Measurements from ENCODE around the gene ARHGAP15. TPM values are rescaled to one million over a fixed set of nuclear protein-coding genes. Genes with fewer than 3 reads are reported as not detected.

Gene ARHGAP15
- total and polyA plus RNA-seq, 2 donors (not counting 1 experiment from before 2014, with no cell fraction given), result 0.07 TPM; not detected in 1

DNA sequence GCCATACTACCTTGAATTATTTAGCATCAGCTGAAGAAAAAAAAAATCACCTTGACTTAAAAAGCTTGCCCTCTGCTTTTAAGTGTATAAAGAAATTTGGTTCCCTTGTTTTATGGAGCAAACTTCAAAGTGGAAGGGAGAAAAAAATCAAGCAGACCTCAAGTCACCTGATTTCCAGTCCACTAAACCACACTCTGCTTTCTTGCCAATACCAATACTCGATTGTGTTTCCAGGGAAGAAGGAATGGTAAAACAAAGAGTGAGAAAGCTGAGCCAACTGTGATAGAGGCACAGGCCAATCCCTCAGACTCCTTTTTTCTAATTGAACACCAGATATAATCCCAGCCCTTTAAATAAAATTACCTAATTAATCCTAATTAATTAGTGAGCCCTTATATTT is 587.3 kb downstream of the ARHGAP15 start:
- H3K36me3 ChIP-seq (ENCODE audit: control insufficient read depth, insufficient read depth, low read length), result no peaks in the 10 kb centered on the region
- H3K9me3 ChIP-seq (ENCODE audit: control insufficient read depth, insufficient read depth, low read depth, low read length), result no peaks in the 10 kb centered on the region
- no peak overlapping the region for H3K4me2 ChIP-seq (ENCODE audit: extremely low read depth, insufficient read depth, low read length)
- H3K4me3 ChIP-seq (replicated peaks in 1 of 4; ENCODE audit: control extremely low read depth in 1 of 4, insufficient read depth in 1 of 4, low read depth in 3 of 4, low read length in 4 of 4), result no peak overlapping the region
- no peaks in the 10 kb centered on the region for H4K20me1 ChIP-seq (ENCODE audit: control insufficient read depth, extremely low read depth, insufficient read depth, low read length)
- no peak overlapping the region for H3K27ac ChIP-seq (ENCODE audit: insufficient read depth, low read length)
- no peak overlapping the region for H3K9ac ChIP-seq (ENCODE audit: insufficient read depth, low read length)
- no peaks in the 10 kb centered on the region for H3K27me3 ChIP-seq (ENCODE audit: control insufficient read depth, insufficient read depth, low read length)
- TF ChIP-seq EZH2 (IDR thresholded peaks at IDR 0.05; ENCODE audit: low read length, missing control alignments), result no peak
- TF ChIP-seq, protein P1, sequence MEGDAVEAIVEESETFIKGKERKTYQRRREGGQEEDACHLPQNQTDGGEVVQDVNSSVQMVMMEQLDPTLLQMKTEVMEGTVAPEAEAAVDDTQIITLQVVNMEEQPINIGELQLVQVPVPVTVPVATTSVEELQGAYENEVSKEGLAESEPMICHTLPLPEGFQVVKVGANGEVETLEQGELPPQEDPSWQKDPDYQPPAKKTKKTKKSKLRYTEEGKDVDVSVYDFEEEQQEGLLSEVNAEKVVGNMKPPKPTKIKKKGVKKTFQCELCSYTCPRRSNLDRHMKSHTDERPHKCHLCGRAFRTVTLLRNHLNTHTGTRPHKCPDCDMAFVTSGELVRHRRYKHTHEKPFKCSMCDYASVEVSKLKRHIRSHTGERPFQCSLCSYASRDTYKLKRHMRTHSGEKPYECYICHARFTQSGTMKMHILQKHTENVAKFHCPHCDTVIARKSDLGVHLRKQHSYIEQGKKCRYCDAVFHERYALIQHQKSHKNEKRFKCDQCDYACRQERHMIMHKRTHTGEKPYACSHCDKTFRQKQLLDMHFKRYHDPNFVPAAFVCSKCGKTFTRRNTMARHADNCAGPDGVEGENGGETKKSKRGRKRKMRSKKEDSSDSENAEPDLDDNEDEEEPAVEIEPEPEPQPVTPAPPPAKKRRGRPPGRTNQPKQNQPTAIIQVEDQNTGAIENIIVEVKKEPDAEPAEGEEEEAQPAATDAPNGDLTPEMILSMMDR (conservative IDR thresholded peaks at IDR 0.05 in 1 of 2, IDR thresholded peaks at IDR 0.05 in 1 of 2; ENCODE audit: low read depth in 1 of 2, low read length in 2 of 2), result no peak
- H3K4me1 ChIP-seq (ENCODE audit: control insufficient read depth, extremely low read depth, insufficient read depth, low read length), result no peaks in the 10 kb centered on the region
- DNase-seq (ENCODE audit: low read depth in 2 of 2), result peak in 1 of 2 donors; percentile 76
- no peaks in the 10 kb centered on the region for H3K79me2 ChIP-seq (ENCODE audit: control insufficient read depth, insufficient read depth, low read length)
- no peak overlapping the region for H2AFZ ChIP-seq (ENCODE audit: low read length)

- no peaks in the 10 kb centered on the region for H3K4me1 ChIP-seq (ENCODE audit: control insufficient read depth, extremely low read depth, insufficient read depth, low read length)
- peak overlapping the region; percentile 17 to 39 (median 27) for H3K4me3 ChIP-seq (replicated peaks in 1 of 4; ENCODE audit: control extremely low read depth in 1 of 4, insufficient read depth in 1 of 4, low read depth in 3 of 4, low read length in 4 of 4)
- H4K20me1 ChIP-seq (ENCODE audit: control insufficient read depth, extremely low read depth, insufficient read depth, low read length), result no peaks in the 10 kb centered on the region
- H3K9ac ChIP-seq (ENCODE audit: insufficient read depth, low read length), result no peak overlapping the region
- no peaks in the 10 kb centered on the region for H3K9me3 ChIP-seq (ENCODE audit: control insufficient read depth, insufficient read depth, low read depth, low read length)
- no peak overlapping the region for H3K27ac ChIP-seq (ENCODE audit: insufficient read depth, low read length)
- peak in 1 of 2 donors; percentile 9 for DNase-seq (ENCODE audit: low read depth in 2 of 2)
- no peaks in the 10 kb centered on the region for H3K27me3 ChIP-seq (ENCODE audit: control insufficient read depth, insufficient read depth, low read length)
- H3K4me2 ChIP-seq (ENCODE audit: extremely low read depth, insufficient read depth, low read length), result peak overlapping the region; percentile 65
- H3K79me2 ChIP-seq (ENCODE audit: control insufficient read depth, insufficient read depth, low read length), result no peaks in the 10 kb centered on the region
- TF ChIP-seq, protein P1 (conservative IDR thresholded peaks at IDR 0.05 in 1 of 2, IDR thresholded peaks at IDR 0.05 in 1 of 2; ENCODE audit: low read depth in 1 of 2, low read length in 2 of 2), result no peak
- H2AFZ ChIP-seq (ENCODE audit: low read length), result peak overlapping the region; percentile 90
- H3K36me3 ChIP-seq (ENCODE audit: control insufficient read depth, insufficient read depth, low read length), result no peaks in the 10 kb centered on the region
These were observed 587.8 kb downstream of the ARHGAP15 start for GRCh38 chr2:143717053-143717452.

DNA sequence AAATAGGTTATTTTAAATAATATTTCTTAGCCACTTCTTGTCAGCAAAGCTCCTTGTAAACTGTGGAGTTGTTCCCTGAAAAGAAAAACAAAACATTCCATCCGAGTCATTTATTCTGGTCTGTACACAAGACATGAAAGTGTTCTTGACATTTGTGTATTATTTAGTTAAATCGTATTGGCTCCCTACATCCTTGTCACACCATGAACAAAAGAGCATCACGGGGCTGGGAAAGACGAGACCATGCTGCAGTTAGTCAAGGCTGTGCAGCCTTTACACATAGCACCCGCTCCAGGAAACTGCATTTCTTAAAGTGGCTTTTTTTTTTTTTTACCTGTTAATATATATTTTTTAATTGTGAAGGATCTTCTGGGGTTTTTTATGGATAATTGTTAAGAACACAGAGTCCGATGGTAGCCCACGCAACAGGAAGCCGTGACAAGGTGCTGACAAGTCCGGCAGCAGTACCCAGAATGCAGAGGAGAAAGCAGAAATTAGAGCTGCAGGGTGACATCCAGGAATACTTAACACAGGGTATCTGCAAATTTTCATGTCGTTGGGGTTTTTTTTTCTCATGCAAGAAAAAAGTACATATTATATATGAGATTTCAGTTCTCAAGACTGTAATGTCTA is 588.4 kb downstream of the ARHGAP15 start:
- Histone ChIP-seq H3K4me1 (ENCODE audit: control insufficient read depth, extremely low read depth, insufficient read depth, low read length) (no peaks in the 10 kb centered on the region), H3K4me2 (ENCODE audit: extremely low read depth, insufficient read depth, low read length) (peak overlapping the region; percentile 65), H3K9ac (ENCODE audit: insufficient read depth, low read length) (no peak overlapping the region), H3K79me2 (ENCODE audit: control insufficient read depth, insufficient read depth, low read length) (no peaks in the 10 kb centered on the region), H4K20me1 (ENCODE audit: control insufficient read depth, extremely low read depth, insufficient read depth, low read length) (no peaks in the 10 kb centered on the region), H3K4me3 (replicated peaks in 1 of 4; ENCODE audit: control extremely low read depth in 1 of 4, insufficient read depth in 1 of 4, low read depth in 3 of 4, low read length in 4 of 4) (peak overlapping the region in 3 of 4 experiments; percentile 4 to 39 (median 30)), H3K27ac (ENCODE audit: insufficient read depth, low read length) (no peak overlapping the region), H3K9me3 (ENCODE audit: control insufficient read depth, insufficient read depth, low read depth, low read length) (no peaks in the 10 kb centered on the region), H3K27me3 (ENCODE audit: control insufficient read depth, insufficient read depth, low read length) (no peaks in the 10 kb centered on the region), H2AFZ (ENCODE audit: low read length) (peak overlapping the region; percentile 57), H3K36me3 (ENCODE audit: control insufficient read depth, insufficient read depth, low read length) (no peaks in the 10 kb centered on the region)
- DNase-seq (ENCODE audit: low read depth in 2 of 2), result peak; percentile 22 to 37
- TF ChIP-seq EZH2 (IDR thresholded peaks at IDR 0.05; ENCODE audit: low read length, missing control alignments), result no peak
- TF ChIP-seq, protein P1 (conservative IDR thresholded peaks at IDR 0.05 in 1 of 2, IDR thresholded peaks at IDR 0.05 in 1 of 2; ENCODE audit: low read depth in 1 of 2, low read length in 2 of 2), result no peak

Measured in fibroblast of lung (primary cell).